ENCODE results near the gene BHLHA15.
A peak's percentile ranks its signal among the peaks of the same experiment; 100 is the strongest.

Gene BHLHA15

GRCh38 chr7:98211221-98211675, at the start of gene BHLHA15:
Gene BHLHA15 (plus strand): TSS chr7:98211439. CDS start chr7:98212310, 871 bp downstream.
- H3K27ac ChIP-seq: no peak within 1 kb of the TSS
- TF ChIP-seq CTCF (IDR thresholded peaks at IDR 0.05; ENCODE audit: low read depth, low read length): no peak
- DNase-seq: peak; percentile 73

GRCh38 chr7:98162758-98163157, 48.5 kb upstream of the BHLHA15 start:
- TF ChIP-seq CTCF (IDR thresholded peaks at IDR 0.05; ENCODE audit: low read depth, low read length): no peak
- Histone ChIP-seq H3K36me3 (peaks cover 16% of the 10 kb centered on the region), H3K4me3 (ENCODE audit: low read depth, low read length) (no peak overlapping the region), H3K27ac (no peak overlapping the region), H3K9me3 (ENCODE audit: severe bottlenecking) (no peaks in the 10 kb centered on the region), H3K27me3 (ENCODE audit: insufficient read depth, low read depth, severe bottlenecking) (no peaks in the 10 kb centered on the region)
- DNase-seq: no peak

More at GRCh38 chr7:98211221-98211675, at the start of gene BHLHA15:
- Histone ChIP-seq H3K9me3 (ENCODE audit: severe bottlenecking) (no peaks in the 10 kb centered on the region), H3K36me3 (peaks cover 16% of the 10 kb centered on the region), H3K27me3 (ENCODE audit: insufficient read depth, low read depth, severe bottlenecking) (no peaks in the 10 kb centered on the region), H3K4me3 (ENCODE audit: low read depth, low read length) (peak within 1 kb of the TSS; percentile 46)

- TF ChIP-seq CTCF (IDR thresholded peaks at IDR 0.05; ENCODE audit: low read depth, low read length): no peak
- H3K9me3 ChIP-seq (ENCODE audit: severe bottlenecking): no peaks in the 10 kb centered on the region
- H3K4me3 ChIP-seq (ENCODE audit: low read depth, low read length): no peak overlapping the region
- no peak for DNase-seq
- H3K36me3 ChIP-seq: peaks cover 15% of the 10 kb centered on the region
- no peaks in the 10 kb centered on the region for H3K27me3 ChIP-seq (ENCODE audit: insufficient read depth, low read depth, severe bottlenecking)
- H3K27ac ChIP-seq: no peak overlapping the region
Observed at GRCh38 chr7:98163269-98163668, 48.0 kb upstream of the BHLHA15 start.

GRCh38 chr7:98163704-98164494, 47.3 kb upstream of the BHLHA15 start:
- no peaks in the 10 kb centered on the region for H3K9me3 ChIP-seq (ENCODE audit: severe bottlenecking)
- H3K36me3 ChIP-seq: peaks cover 12% of the 10 kb centered on the region
- TF ChIP-seq CTCF (IDR thresholded peaks at IDR 0.05; ENCODE audit: low read depth, low read length): no peak
- no peak for DNase-seq
- no peak overlapping the region for H3K4me3 ChIP-seq (ENCODE audit: low read depth, low read length)
- no peaks in the 10 kb centered on the region for H3K27me3 ChIP-seq (ENCODE audit: insufficient read depth, low read depth, severe bottlenecking)
- H3K27ac ChIP-seq: no peak overlapping the region

- peak; percentile 65 for DNase-seq
Observed at GRCh38 chr7:98165827-98166667, 45.2 kb upstream of the BHLHA15 start.

More at GRCh38 chr7:98165827-98166667, 45.2 kb upstream of the BHLHA15 start:
- Histone ChIP-seq H3K4me3 (ENCODE audit: low read depth, low read length) (no peak overlapping the region), H3K36me3 (no peaks in the 10 kb centered on the region; the same call in 1 of the 2 replicates), H3K27ac (no peak overlapping the region), H3K27me3 (ENCODE audit: insufficient read depth, low read depth, severe bottlenecking) (no peaks in the 10 kb centered on the region), H3K9me3 (ENCODE audit: severe bottlenecking) (no peaks in the 10 kb centered on the region)
- TF ChIP-seq CTCF (IDR thresholded peaks at IDR 0.05; ENCODE audit: low read depth, low read length): peak; percentile 70
